ENCODE data around the gene RPS19BP1. TPM values are rescaled to one million over a fixed set of nuclear protein-coding genes. Genes with fewer than 3 reads are reported as not detected.
A peak's percentile ranks its signal among the peaks of the same experiment; 100 is the strongest.
"Not testable (repeated sequence)": the region's sequence is repeated elsewhere in the genome, so short reads cannot be mapped to it uniquely, and the experiment has no call there.

RPS19BP1 gene
- total RNA-seq, 1 donor from 2014 or later, result 89.9 TPM

DNA sequence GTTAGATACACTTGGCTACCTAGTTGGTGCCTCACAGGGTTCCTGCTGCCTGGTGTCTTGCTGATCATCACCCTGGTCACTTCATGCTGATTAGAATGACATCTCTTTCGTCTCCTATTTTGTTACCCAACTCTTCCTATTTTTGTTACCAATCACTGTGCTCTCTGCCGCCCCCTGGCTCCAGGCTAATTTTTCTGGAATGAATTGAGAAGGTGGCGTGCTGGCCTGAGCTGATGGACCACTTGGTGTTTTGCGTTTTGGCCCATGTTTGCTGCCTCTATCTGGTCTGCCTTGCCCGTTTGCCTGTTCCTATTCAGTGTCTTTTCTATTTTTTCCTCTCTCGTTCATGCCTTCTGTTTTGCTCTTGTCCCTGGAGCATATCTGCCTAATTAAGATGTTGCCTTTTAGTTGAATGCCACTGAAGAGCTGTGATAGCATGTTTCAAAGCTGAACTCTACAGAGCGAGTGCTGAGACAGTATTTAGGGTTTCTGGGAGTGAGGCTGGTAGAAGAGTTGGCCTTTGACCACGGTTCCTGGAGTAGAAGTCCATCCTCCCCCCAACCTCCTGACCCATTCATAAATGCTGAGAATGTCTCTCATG lies 18.1 kb downstream of the RPS19BP1 start:
- peak; percentile 64 for DNase-seq (ENCODE audit: low read depth)

DNA sequence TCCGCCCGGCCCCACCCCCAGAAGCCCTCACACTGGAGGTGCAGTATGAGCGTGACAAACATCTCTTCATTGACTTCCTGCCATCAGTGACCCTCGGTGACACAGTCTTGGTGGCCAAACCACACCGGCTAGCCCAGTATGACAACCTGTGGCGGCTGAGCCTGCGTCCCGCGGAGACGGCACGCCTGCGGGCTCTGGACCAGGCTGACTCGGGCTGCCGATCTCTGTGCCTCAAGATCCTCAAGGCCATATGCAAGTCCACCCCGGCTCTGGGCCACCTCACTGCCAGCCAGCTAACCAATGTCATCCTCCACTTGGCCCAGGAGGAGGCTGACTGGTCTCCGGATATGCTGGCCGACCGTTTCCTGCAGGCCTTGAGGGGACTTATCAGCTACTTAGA lies 18.8 kb downstream of the RPS19BP1 start:
- no peak for DNase-seq (ENCODE audit: low read depth)

DNA sequence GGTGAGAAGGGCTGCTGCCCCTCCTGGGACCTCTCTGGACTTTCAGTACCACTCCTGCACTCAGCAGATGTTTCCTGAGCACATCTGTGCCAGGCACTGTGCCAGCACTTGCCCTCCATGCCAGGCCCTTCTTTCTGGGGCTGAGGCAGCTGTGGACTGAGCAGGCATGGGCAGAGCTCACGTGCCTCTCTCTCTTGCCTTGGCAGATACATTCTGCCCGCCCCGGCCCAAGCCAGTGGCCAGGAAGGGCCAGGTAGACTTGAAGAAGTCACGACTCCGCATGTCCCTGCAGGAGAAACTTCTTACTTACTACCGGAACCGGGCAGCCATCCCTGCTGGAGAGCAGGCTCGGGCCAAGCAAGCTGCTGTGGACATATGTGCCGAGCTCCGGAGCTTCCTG lies 20.5 kb downstream of the RPS19BP1 start:
- no peak for DNase-seq (ENCODE audit: low read depth)

DNA sequence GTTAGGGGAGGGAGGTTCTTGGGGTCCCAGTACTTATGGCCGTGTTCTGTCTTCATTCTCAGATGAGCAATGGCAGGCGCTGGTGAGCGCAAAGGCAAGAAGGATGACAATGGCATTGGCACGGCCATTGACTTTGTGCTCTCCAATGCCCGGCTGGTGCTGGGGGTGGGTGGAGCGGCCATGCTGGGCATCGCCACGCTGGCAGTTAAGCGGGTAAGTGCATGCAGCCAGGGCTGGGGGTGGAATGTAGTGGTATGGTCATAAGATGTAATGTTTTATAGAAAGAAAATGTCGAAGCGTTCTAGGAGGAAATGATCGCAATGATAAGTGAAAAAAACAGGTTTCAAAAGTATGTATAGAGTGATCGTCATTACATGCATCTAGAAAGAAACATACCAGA lies 21.3 kb downstream of the RPS19BP1 start:
- DNase-seq (ENCODE audit: low read depth), result no peak

DNA sequence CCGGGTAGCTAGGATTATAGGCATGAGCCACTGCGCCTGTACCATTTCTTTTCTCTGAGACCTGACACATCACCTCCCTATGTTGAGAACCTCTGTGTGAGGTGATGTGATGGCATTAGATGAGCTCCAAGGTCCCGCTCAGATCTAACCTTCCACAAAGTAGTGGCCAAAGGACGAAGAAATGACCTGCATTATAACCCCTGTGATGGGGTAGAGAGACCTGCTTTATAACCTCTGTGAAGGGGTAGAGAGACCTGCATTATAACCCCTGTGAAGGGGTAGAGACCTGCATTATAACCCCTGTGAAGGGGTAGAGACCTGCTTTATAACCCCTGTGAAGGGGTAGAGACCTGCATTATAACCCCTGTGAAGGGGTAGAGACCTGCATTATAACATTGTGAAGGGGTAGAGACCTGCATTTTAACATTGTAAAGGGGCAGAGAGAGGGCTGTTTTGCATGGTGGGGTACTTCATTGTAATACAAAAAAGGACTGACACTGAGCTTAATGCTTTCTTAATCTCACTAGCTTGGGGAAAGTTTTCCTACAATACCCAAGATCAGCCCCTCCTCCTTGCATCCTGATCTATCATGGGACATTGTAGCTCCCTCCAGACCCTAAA lies 21.9 kb downstream of the RPS19BP1 start:
- no peak for DNase-seq (ENCODE audit: low read depth)

DNA sequence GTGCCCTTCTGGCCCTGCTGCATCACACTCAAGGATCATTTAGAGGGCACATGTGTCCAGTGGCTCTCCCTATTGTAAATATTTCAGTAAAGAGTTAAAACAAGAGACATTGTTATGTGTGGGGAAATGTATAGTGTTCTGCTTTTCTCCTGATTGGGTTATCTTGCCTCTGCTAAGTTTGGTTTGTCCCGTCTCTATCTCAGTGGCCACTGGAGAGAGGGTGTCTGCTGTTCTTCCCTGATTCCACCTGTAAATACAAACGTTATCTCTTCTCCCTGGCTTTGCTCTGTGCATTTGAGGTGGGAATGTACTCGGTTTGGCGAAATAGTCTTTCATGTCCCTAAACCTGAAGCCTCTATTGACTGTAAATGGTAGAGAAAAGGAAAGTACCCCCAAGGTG lies 24.2 kb downstream of the RPS19BP1 start:
- DNase-seq (ENCODE audit: low read depth), result no peak

DNA sequence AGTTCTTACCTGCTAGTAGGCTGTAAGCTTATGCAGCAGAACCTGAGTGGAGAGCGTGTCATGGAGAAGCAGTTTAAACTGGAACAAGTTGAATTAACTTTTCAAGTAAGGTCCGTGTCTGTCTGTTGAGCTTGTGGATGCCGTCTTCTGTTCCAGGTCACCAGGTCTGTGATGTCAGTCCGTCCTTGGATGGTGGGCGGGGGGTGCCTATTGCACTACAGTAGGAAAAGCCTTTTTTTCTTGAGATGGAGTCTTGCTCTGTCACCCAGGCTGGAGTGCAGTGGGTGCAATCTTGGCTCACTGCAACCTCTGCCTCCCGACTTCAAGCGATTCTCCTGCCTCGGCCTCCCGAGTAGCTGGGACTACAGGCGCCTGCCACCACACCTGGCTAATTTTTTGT lies 25.5 kb downstream of the RPS19BP1 start:
- not testable (repeated sequence) for DNase-seq (ENCODE audit: low read depth)

DNA sequence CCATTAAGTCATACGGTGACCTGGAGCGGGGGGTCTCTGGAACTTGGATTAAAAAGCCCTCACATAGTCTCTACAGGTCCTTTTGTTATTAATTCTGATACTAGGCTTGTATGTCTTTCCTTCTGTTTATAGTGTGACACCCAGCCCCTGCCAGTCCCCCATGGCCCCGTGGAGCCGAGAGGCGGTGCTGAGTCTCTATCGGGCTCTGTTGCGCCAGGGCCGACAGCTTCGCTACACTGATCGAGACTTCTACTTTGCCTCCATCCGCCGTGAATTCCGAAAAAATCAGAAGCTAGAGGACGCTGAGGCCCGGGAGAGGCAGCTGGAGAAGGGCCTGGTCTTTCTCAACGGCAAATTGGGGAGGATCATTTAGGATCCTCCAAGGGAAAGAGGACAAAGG lies 28.5 kb downstream of the RPS19BP1 start:
- DNase-seq (ENCODE audit: low read depth), result no peak

DNA sequence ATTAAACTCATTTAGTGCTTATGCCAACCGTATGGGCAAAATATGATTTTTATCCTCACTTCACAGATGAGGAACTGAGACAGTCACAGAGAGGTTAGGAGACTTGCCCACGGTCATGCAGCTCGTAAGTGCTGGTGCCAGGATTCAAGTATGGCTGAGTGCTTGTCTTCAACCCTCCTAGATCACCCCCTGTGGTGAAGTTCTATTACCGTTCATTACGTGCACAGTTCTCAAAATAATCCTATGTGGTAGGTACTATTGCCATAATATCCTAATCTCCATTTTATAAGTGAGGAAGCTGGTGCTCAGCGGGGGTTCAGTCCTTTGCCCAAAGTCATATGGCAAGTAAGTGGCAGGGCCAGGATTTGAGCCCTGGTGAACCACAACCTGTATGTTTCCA lies 28.9 kb downstream of the RPS19BP1 start:
- DNase-seq (ENCODE audit: low read depth), result no peak

DNA sequence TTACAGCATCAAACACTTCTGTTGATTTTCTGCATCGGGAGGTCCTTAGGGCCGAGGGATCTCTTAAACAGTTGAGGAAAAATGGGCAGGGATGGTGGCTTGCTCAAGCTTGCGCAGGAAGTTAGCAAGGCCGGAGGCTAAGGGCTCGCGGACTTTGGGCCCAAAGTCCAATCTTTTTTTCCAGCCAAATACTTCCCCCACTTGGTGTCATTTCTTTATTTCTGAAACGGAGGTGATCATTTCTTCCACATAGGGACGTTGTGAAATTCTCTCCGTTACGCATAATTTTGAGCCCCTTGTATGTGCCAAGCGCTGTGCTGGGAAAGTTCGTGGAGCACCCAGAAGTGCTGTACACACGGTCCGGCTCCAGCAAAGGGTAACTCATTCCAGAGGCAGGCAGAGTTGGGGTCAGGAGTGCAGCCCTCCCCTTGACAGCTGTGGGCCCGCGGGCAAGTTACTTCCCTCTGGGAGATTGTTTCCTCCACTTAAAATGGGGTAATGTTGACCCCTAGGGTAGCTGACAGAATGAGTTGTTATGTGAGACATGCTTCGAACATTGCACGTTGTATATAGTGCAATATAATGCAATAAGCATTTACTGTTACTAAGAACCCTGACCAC lies 29.6 kb downstream of the RPS19BP1 start:
- no peak for DNase-seq (ENCODE audit: low read depth)

DNA sequence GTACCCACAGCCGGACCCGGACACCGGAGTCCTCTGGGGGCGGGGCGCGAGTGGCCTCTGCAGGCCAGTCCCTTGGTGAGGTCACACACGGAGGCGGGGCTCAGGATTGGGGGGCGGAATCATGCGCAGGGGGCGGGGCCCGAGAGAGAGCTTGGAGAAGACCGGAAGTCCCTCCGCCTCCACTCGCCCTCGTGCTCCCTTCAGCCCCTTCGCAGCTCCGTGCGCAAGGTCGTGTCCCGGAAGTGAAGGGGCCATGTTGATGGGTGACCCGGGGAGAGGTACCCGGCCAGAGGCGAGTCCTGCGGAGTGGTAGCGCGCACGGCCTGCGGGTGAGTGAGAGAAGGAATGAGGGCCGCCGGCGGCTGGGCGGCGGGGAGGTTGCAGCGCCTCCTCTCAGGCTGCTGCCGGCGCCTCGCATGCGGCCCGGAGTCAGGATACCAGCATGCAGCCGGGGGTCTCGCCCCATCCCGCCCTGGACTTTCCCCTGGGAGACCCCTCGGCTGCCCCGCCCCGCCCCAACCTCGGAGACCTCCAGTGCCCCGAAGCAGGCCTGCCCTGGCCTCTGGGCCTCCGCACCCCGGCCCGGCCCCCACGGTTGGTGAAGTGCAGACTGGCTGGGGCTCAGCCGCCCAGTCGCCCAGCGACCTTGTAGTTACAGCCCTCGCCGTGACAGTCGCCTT lies 30.3 kb downstream of the RPS19BP1 start, which contains the start of gene MIEF1:
Gene MIEF1 (plus strand): TSS at position 182 of the 680 bp plus-strand sequence. CDS start 9,005 bp downstream, outside the sequence.
- DNase-seq (ENCODE audit: low read depth), result peak; percentile 98

DNA sequence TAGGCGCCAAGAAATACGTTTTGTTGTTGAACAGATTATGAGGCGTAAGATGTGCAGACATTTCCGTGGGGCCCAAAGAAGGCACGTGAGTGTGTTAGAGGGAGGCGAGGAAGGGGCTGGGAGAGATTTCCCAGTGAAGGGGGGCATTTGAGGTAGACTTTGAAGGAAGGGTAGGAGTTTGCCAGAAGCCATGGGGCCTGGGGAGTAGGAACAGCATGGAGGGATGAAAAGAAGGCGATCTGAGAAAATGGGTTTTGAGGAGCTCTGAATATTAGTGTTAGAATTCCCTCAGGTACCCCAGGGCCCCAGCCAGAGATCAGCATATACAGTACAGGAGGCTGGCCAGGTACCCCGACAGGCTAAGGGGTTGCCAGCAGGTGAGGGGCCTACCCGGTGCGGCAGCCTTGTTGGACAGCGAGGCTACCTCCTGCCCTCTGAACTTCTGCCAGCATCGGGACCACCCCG lies 30.9 kb downstream of the RPS19BP1 start:
- no peak for DNase-seq (ENCODE audit: low read depth)

DNA sequence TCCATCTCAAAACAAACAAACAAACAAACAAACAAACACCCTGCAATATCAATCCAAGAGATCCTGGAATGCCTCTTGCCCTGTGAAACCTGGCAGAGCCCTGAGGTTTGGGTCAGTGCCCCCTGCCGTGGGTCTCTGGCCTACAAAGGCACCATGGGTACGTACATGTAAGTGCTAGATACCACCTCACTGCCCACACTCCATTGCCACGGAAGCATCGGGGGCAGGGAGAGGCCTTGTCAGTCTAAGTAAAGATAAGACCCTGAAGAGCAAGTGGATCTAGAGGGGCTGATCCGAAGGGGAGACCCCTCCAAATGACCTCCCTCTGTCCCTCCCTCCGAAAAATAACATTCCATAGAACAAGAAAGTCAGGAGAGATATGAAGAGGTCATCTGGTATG lies 32.4 kb downstream of the RPS19BP1 start:
- no peak for DNase-seq (ENCODE audit: low read depth)

DNA sequence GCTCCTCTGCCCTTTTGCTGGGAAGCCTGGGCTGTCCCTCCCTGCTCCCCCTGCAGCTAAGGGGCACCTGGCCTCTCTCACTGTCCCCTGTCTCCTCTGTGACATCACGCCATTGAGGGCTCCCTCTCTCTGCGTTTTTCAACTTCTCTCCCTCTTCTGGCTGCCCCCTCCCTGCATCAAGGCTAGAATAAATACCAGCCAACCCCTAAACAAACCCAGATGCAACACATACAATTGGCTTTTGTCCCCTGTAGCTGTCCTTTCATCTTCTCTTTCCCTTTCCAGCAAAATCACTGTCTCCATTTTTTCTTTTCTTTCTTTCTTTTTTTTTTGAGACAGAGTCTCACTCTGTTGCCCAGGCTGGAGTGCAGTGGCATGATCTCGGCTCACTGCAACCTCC lies 33.7 kb downstream of the RPS19BP1 start:
- no peak for DNase-seq (ENCODE audit: low read depth)

DNA sequence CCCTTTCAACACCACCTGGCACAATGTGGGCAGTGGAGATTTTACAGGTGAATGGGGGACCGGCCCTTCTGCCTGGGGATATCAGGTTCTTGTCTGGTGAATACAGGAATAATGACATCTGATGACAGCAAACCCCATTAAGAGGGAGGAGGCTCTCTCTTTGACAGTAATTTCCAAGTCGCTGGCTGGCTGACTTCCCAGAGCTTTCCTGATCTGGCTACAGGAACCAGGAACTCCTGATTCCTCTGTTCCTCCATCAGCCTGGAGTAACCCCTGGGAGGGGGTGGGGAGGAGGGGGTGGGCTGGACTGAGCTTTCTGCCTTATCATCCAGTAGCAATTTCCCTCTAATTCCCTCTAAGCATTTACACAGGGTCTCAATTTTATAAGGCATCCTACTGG lies 34.2 kb downstream of the RPS19BP1 start:
- DNase-seq (ENCODE audit: low read depth), result no peak

DNA sequence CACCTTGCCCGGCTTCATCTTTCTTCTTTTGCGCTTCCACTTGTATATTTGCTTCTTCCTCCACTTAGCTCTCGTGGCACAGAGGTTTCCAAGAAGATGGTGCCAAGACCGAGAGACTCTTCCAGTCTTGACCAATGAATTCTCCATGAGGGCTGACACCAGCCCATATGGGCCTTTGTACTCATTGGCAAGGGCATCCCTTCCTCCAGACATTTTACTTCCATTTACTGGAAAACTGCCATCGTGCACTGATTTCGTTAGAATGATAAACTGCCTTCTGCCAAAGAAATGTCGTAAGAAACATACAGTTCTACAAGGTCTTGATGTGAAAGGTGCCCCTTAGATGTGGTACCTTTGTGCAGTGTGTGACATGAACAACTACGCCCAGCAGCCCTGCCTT lies 35.1 kb downstream of the RPS19BP1 start:
- no peak for DNase-seq (ENCODE audit: low read depth)

DNA sequence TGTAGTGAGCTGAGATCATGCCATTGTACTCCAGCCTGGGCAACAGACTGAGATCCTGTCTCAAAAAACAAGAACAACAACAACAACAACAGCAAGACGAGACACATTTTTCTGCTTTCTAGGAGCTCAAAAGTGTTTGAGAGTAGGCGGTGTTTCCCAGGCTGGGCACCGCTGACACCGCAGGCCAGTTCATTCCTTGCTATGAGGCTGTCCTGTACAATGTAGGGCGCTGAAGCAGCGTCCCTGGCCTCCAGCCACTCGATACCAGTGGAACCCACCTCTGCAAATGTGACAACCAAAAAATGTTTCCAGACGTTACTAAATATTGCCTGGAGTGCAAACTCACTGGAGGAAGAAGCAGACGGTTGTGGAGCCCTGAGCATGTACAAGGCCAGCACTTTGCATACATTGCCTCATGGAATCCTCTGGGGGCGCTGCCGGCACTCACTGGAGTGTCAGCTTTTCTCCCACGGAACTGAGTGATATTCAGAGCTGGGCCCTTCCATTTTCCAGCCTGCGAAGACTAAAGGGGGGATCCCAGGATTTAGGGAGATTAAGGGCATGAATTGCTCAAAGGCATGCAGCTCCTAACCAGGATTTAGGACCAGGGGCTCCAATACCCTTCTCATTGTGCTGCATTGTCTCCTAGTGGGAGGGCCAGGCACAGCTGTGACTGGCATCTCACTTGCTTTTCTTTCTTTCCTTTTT lies 36.3 kb downstream of the RPS19BP1 start:
- peak; percentile 77 for DNase-seq (ENCODE audit: low read depth)

DNA sequence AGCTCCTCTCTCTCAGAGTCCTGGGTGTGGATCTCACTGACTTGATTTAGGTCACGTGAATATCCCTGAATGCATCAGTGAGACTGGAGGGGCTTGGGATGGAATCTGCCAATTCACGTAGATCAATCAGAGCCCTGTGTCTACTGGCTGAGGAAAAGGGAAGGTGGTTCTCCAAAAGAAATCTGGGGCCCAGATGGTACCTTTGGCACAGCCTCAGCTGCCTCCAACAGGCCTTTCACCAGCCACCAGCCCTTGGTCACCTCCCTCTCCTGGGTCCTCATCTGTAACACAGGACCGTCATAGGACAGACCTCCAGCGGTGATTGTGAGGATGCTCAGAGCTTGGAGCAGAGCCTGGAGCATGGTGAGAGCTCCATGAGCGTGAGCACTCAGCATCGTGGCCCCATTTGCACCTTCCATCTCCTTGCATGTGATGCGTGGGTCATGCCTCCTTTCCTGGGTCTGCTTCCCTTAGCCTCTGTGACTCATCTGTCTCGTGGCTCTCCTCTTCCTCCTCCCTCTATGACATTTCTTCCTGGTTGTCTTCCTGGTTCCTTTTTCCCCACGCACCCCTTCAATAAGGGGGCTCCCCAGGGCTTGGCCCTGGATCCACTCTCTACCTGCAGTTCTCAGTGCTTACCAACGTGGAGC lies 38.0 kb downstream of the RPS19BP1 start:
- no peak for DNase-seq (ENCODE audit: low read depth)

DNA sequence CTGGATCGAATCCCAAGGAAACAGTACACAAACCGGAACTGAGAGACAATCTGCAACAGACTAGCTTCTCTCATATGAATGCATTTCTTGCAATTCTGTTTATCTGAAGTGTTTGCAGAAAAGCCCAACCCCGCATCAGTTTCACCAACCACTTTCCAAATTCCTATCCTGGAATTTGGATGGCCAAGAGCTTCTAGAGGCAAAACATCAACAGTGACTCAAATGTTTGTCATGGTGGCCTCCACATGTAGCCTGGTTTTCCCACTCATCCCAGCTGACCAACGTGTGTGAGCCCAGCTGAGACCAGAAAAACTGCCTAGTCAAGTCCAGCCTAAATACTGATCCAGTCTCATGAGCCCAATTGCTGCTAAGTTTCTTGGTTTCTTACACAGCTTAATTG lies 38.8 kb downstream of the RPS19BP1 start:
- peak; percentile 67 for DNase-seq (ENCODE audit: low read depth)

DNA sequence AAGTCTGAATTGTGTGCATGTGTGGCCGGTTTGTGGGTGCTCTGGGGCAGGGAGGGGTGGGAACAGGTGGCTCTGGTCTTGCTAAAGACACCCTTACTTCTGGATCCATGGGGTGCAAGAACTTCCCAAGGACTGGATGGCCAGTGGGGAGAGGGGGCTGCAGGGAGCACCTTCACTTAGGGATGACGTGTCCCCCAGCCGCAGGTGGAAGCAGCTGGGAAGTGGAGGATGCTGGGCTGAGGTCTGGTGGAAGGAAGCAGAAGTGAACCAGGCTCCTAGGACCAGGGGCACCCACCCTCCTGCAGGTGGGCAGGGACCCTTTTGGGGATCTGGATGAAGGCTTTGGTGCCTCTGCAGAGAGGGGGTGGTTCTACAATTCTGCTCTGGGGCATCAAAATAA lies 40.4 kb downstream of the RPS19BP1 start:
- DNase-seq (ENCODE audit: low read depth), result no peak

DNA sequence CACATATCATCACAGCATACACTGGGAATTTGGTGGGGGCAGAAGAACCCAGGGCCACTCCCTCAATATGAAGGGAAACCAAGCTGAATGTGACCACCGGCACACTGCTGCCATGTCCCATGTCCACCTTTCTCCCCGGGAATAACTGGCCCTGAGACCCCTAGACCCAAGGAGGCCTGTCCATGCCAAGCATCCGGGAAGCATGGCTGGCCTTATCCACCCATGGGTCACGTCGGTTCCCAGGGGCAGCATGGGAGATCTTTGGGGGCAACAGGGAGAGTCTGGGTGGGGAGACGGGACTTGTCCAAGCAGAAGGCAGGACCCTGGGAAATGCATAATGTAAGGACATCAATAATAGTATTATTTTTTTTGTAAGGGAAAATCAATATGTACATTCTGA lies 40.9 kb downstream of the RPS19BP1 start:
- no peak for DNase-seq (ENCODE audit: low read depth)
